IMR-90 (cell line): Measurements from ENCODE around the gene CCDC180. TPM values are rescaled to one million over a fixed set of nuclear protein-coding genes. Genes with fewer than 3 reads are reported as not detected.

Source experiments
- ATAC-seq: fragments of 200-7000 bp; cut with Tn5 transposase; 2 replicates; pipeline ENCODE4 v1.9.1; 2020; ENCODE audit warnings: low read depth, mild to moderate bottlenecking, moderate library complexity
- BruUV-seq: library from RNA; stranded (reverse); fragments of 400-500 nt; replicated peaks from 2 replicates; lab custom pipeline; 2021; lab: Mats Ljungman, UMichigan
- CTCF ChIA-PET: fragments of 300-600 bp; formaldehyde crosslinking; extraction: SDS; loops from one replicate; lab custom pipeline; 2021; ENCODE audit warnings: antibody characterized with exemption; lab: Yijun Ruan, JAX
- POLR2A ChIA-PET: fragments of 300-600 bp; sonication (Branson Sonifier 250); formaldehyde crosslinking; loops from one replicate; lab custom pipeline; 2022; ENCODE audit warnings: antibody characterized with exemption; ENCODE audit not compliant: unreplicated experiment; lab: Charles Lee
- DNase-seq: peaks from one replicate; pipeline ENCODE4 v3.0.0; 2013
- H2AFZ ChIP-seq: replicated peaks from 2 replicates; pipeline ENCODE3; 2013; ENCODE audit warnings: low read length, mild to moderate bottlenecking; ENCODE audit not compliant: poor library complexity
- H2AK5ac ChIP-seq: 2 replicates; pipeline ENCODE4 v1.6.1; 2013; ENCODE audit warnings: low read depth, low read length, inconsistent platforms
- H2AK9ac ChIP-seq: replicated peaks from 2 replicates; pipeline ENCODE3; 2013; ENCODE audit warnings: mild to moderate bottlenecking, low read depth, low read length, moderate library complexity; ENCODE audit not compliant: poor library complexity
- H2BK120ac ChIP-seq: 2 replicates; pipeline ENCODE4 v1.6.1; 2013; ENCODE audit warnings: low read depth, low read length, inconsistent platforms
- H2BK15ac ChIP-seq: 3 replicates; pipeline ENCODE4 v1.6.1; 2013; ENCODE audit warnings: low read depth, low read length, inconsistent platforms
- H2BK20ac ChIP-seq: 2 replicates; pipeline ENCODE4 v1.6.1; 2013; ENCODE audit warnings: low read depth, mild to moderate bottlenecking, inconsistent platforms, low read length, moderate library complexity
- H2BK5ac ChIP-seq: 2 replicates; pipeline ENCODE4 v1.6.1; 2013; ENCODE audit warnings: mild to moderate bottlenecking, low read depth, low read length, inconsistent platforms; ENCODE audit not compliant: poor library complexity, severe bottlenecking
- H3K14ac ChIP-seq: replicated peaks from 2 replicates; pipeline ENCODE4 v1.6.1; 2013; ENCODE audit warnings: low read depth, low read length, inconsistent platforms
- H3K18ac ChIP-seq: 2 replicates; pipeline ENCODE4 v1.6.1; 2013; ENCODE audit warnings: low read depth, low read length, control low read depth
- H3K23ac ChIP-seq: 2 replicates; pipeline ENCODE4 v1.6.1; 2013; ENCODE audit warnings: low read depth, low read length, inconsistent platforms
- H3K27ac ChIP-seq: 2 replicates; pipeline ENCODE4 v1.5.1; 2013; ENCODE audit warnings: mild to moderate bottlenecking, control low read depth, low read length; ENCODE audit not compliant: insufficient read depth
- H3K27me3 ChIP-seq: 2 replicates; pipeline ENCODE4 v1.6.1; 2013; ENCODE audit warnings: low read length; ENCODE audit not compliant: control insufficient read depth, insufficient read depth
- H3K36me3 ChIP-seq: 2 replicates; pipeline ENCODE4 v1.6.1; 2013; ENCODE audit warnings: low read length, mixed read lengths; ENCODE audit not compliant: control insufficient read depth, insufficient read depth
- H3K4ac ChIP-seq: 2 replicates; pipeline ENCODE4 v1.6.1; 2013; ENCODE audit warnings: low read depth, low read length, inconsistent platforms
- H3K4me1 ChIP-seq: 2 replicates; pipeline ENCODE4 v1.6.1; 2013; ENCODE audit warnings: low read length, mixed read lengths; ENCODE audit not compliant: control insufficient read depth, insufficient read depth
- H3K4me2 ChIP-seq: 2 replicates; pipeline ENCODE4 v1.6.1; 2013; ENCODE audit warnings: low read depth, mild to moderate bottlenecking, control low read depth, low read length, moderate library complexity
- H3K4me3 ChIP-seq: 2 replicates; pipeline ENCODE4 v1.5.1; 2013; ENCODE audit warnings: low read depth, mild to moderate bottlenecking, control low read depth, low read length, moderate library complexity; ENCODE audit not compliant: insufficient read depth
- H3K56ac ChIP-seq: 2 replicates; pipeline ENCODE4 v1.6.1; 2013; ENCODE audit warnings: low read length, inconsistent platforms; ENCODE audit not compliant: insufficient read depth; ENCODE audit errors: extremely low read depth
- H3K79me1 ChIP-seq, 2 experiments: 2 replicates each; pipeline ENCODE4 v1.6.1; 2013; ENCODE audit warnings: low read length in 2 of 2, inconsistent platforms in 1 of 2, low read depth in 1 of 2
- H3K9ac ChIP-seq: 2 replicates; pipeline ENCODE4 v1.6.1; 2013; ENCODE audit warnings: low read depth, low read length, control low read depth
- H3K9me1 ChIP-seq: 2 replicates; pipeline ENCODE4 v1.6.1; 2013; ENCODE audit warnings: low read length, inconsistent platforms; ENCODE audit not compliant: insufficient read depth
- H3K9me3 ChIP-seq: 2 replicates; pipeline ENCODE4 v1.6.1; 2013; ENCODE audit warnings: low read length; ENCODE audit not compliant: control insufficient read depth, insufficient read depth
- H4K20me1 ChIP-seq: 2 replicates; pipeline ENCODE4 v1.6.1; 2013; ENCODE audit warnings: low read length, inconsistent platforms; ENCODE audit not compliant: insufficient read depth
- H4K5ac ChIP-seq: 2 replicates; pipeline ENCODE4 v1.6.1; 2013; ENCODE audit warnings: mild to moderate bottlenecking, low read depth, low read length, control low read depth
- H4K8ac ChIP-seq, 2 experiments: 2 replicates each; pipeline ENCODE4 v1.6.1; 2013; ENCODE audit warnings: low read depth in 2 of 2, low read length in 2 of 2, control low read depth in 1 of 2, inconsistent platforms in 1 of 2
- H4K91ac ChIP-seq: 2 replicates; pipeline ENCODE4 v1.6.1; 2013; ENCODE audit warnings: low read depth, low read length, inconsistent platforms; ENCODE audit not compliant: insufficient read depth
- BHLHE40 ChIP-seq: fragments of 150-350 bp; IDR thresholded peaks from 2 replicates; pipeline ENCODE4 v1.6.1; 2016; ENCODE audit warnings: mild to moderate bottlenecking, low read depth, low read length
- CHD1 ChIP-seq: IDR thresholded peaks from 2 replicates; pipeline ENCODE4 v1.6.1; 2012; ENCODE audit warnings: low read depth, low read length, improper control_type of control experiment
- FOS ChIP-seq: fragments of 150-350 bp; IDR thresholded peaks from 2 replicates; pipeline ENCODE4 v1.6.1; 2016; ENCODE audit warnings: low read depth, low read length
- MAFK ChIP-seq: IDR thresholded peaks from 2 replicates; pipeline ENCODE4 v1.6.1; 2012; ENCODE audit warnings: low read depth, low read length, improper control_type of control experiment
- MAZ ChIP-seq: IDR thresholded peaks from 2 replicates; pipeline ENCODE4 v1.6.1; 2012; ENCODE audit warnings: low read depth, mild to moderate bottlenecking, low read length, improper control_type of control experiment, moderate library complexity, borderline replicate concordance
- MXI1 ChIP-seq: IDR thresholded peaks from 2 replicates; pipeline ENCODE4 v1.6.1; 2012; ENCODE audit warnings: low read depth, mild to moderate bottlenecking, low read length, moderate library complexity, borderline replicate concordance
- NFE2L2 ChIP-seq: fragments of 150-350 bp; IDR thresholded peaks from 2 replicates; pipeline ENCODE4 v1.6.1; 2016; ENCODE audit warnings: low read depth, mild to moderate bottlenecking, low read length
- POLR2A ChIP-seq: IDR thresholded peaks from 2 replicates; pipeline ENCODE4 v1.6.1; 2012; ENCODE audit warnings: mild to moderate bottlenecking, low read depth, low read length
- RCOR1 ChIP-seq: IDR thresholded peaks from 2 replicates; pipeline ENCODE4 v1.6.1; 2012; ENCODE audit warnings: mild to moderate bottlenecking, low read length, improper control_type of control experiment; ENCODE audit not compliant: insufficient replicate concordance
- RFX5 ChIP-seq: IDR thresholded peaks from 2 replicates; pipeline ENCODE4 v1.8.0; 2012; ENCODE audit warnings: low read depth, mild to moderate bottlenecking, low read length, moderate library complexity
- SMC3 ChIP-seq: fragments of 150-350 bp; IDR thresholded peaks from 2 replicates; pipeline ENCODE4 v1.6.1; 2016; ENCODE audit warnings: low read depth, mild to moderate bottlenecking, antibody characterized with exemption, low read length, moderate library complexity
- WGBS, 2 experiments: methylation state at CpG; one replicate each; pipeline versions ENCODE4 v1.1.5 to v1.1.7; 2013; ENCODE audit warnings: missing lambda C conversion rate in 2 of 2; ENCODE audit not compliant: insufficient read length in 1 of 2; ENCODE audit errors: extremely low coverage in 2 of 2; 5-methylcytosine and 5-hydroxymethylcytosine counted together
- dilution Hi-C: fragments of 300-500 bp; cut with HindIII; formaldehyde crosslinking; loops from one replicate; pipeline ENCODE4 v1.14.3; 2018; ENCODE audit warnings: low sequenced_read_pairs; ENCODE audit not compliant: unreplicated experiment
- in situ Hi-C: fragments of 300-500 bp; cut with MboI; formaldehyde crosslinking; loops from 3 replicates; pipeline ENCODE4 v1.14.3; 2019; ENCODE audit warnings: low sequenced_read_pairs, inconsistent platforms, mixed read lengths
- intact Hi-C: fragments of 100-400 bp; cut with micrococcal nuclease; formaldehyde crosslinking; loops from 2 replicates; pipeline ENCODE4 v1.10.0; 2022
- polyA plus RNA-seq, 3 experiments: library from polyadenylated mRNA; depleted of rRNA; stranded (reverse); fragments of >200 nt; gene quantifications; 2 replicates each; pipeline ENCODE4 v1.2.3, GENCODE V29; 2012; ENCODE audit warnings: low replicate concordance in 1 of 3
- total RNA-seq: library from RNA; depleted of rRNA; stranded (reverse); fragments of >200 nt; gene quantifications from 2 replicates; pipeline ENCODE4 v1.2.3, GENCODE V29; 2012
- TF ChIP-seq, protein P1 (sequence below): conservative IDR thresholded peaks from 2 replicates; pipeline ENCODE4 v1.5.1; 2012; ENCODE audit warnings: mild to moderate bottlenecking, low read depth, low read length, improper control_type of control experiment
- TF ChIP-seq, protein P2 (sequence below): fragments of 150-350 bp; IDR thresholded peaks from 2 replicates; pipeline ENCODE4 v1.6.1; 2016; ENCODE audit warnings: low read depth, mild to moderate bottlenecking, low read length, moderate library complexity, borderline replicate concordance

CCDC180 gene
- total and polyA plus RNA-seq, 2 of the 4 experiments (the other 2 are of a cell fraction): 0.24 to 0.90 TPM

DNA sequence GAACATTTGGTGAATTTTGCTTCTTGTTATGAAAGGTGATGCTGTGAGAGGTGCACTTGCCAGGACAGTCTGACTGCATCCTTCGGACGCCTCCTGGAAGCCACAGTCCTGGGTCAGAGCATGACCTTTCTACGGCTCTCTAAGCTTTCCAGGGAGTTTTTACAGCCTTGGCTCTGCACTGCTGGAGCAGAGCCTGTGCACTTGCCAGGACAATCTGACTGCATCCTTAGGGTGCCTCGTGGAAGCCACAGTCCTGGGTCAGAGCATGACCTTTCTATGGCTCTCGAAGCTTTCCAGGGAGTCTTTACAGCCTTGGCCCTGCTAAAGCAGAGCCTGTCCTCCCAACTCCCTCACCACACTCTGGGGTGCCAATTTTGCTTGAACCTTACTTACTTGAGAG, 49.6 kb downstream of the CCDC180 start:
- in situ Hi-C loops: no loop called here
- BruUV-seq: no TSS peak
- TF ChIP-seq MXI1 (no peak), NFE2L2 (no peak), POLR2A (no peak), FOS (no peak), CHD1 (no peak), RCOR1 (no peak), MAFK (no peak), RFX5 (no peak), MAZ (no peak), BHLHE40 (no peak), SMC3 (no peak)
- TF ChIP-seq, protein P1, sequence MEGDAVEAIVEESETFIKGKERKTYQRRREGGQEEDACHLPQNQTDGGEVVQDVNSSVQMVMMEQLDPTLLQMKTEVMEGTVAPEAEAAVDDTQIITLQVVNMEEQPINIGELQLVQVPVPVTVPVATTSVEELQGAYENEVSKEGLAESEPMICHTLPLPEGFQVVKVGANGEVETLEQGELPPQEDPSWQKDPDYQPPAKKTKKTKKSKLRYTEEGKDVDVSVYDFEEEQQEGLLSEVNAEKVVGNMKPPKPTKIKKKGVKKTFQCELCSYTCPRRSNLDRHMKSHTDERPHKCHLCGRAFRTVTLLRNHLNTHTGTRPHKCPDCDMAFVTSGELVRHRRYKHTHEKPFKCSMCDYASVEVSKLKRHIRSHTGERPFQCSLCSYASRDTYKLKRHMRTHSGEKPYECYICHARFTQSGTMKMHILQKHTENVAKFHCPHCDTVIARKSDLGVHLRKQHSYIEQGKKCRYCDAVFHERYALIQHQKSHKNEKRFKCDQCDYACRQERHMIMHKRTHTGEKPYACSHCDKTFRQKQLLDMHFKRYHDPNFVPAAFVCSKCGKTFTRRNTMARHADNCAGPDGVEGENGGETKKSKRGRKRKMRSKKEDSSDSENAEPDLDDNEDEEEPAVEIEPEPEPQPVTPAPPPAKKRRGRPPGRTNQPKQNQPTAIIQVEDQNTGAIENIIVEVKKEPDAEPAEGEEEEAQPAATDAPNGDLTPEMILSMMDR: no peak
- TF ChIP-seq, protein P2, sequence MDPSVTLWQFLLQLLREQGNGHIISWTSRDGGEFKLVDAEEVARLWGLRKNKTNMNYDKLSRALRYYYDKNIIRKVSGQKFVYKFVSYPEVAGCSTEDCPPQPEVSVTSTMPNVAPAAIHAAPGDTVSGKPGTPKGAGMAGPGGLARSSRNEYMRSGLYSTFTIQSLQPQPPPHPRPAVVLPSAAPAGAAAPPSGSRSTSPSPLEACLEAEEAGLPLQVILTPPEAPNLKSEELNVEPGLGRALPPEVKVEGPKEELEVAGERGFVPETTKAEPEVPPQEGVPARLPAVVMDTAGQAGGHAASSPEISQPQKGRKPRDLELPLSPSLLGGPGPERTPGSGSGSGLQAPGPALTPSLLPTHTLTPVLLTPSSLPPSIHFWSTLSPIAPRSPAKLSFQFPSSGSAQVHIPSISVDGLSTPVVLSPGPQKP: no peak

More for the DNA sequence above, 49.6 kb downstream of the CCDC180 start:
- no peak overlapping the region for H3K14ac ChIP-seq
- H3K4me3 ChIP-seq: no peak overlapping the region
- no peak overlapping the region for H3K27ac ChIP-seq
- H2BK5ac ChIP-seq: no peak overlapping the region
- no peak overlapping the region for H2AK5ac ChIP-seq
- H3K18ac ChIP-seq: no peak overlapping the region
- H3K4me1 ChIP-seq: no peaks in the 10 kb centered on the region
- no peak overlapping the region for H3K23ac ChIP-seq
- no peak overlapping the region for H3K4me2 ChIP-seq
- no peak overlapping the region for H2BK15ac ChIP-seq
- no peak overlapping the region for H2BK20ac ChIP-seq
- no peak overlapping the region for H4K91ac ChIP-seq
- no peak overlapping the region for H3K9ac ChIP-seq
- no peak overlapping the region for H3K56ac ChIP-seq
- no peaks in the 10 kb centered on the region for H4K20me1 ChIP-seq
- H2AFZ ChIP-seq: no peak overlapping the region
- no peak overlapping the region for H2AK9ac ChIP-seq
- no peak overlapping the region for H4K8ac ChIP-seq
- ATAC-seq: no peak
- intact Hi-C loops (no loop called here), dilution Hi-C loops (no loop called here)
- WGBS, 2 experiments: 29% methylated on average over 4 of the region's 5 CpGs; no CpG with 5 or more reads in 1 of the 2 experiments
- no peaks in the 10 kb centered on the region for H3K9me1 ChIP-seq
- no peaks in the 10 kb centered on the region for H3K36me3 ChIP-seq
- no peak overlapping the region for H2BK120ac ChIP-seq
- no peak overlapping the region for H3K4ac ChIP-seq
- no peaks in the 10 kb centered on the region for H3K79me1 ChIP-seq
- no peaks in the 10 kb centered on the region for H3K9me3 ChIP-seq
- ChIA-PET CTCF (no interaction called here), POLR2A (no interaction called here)
- no peak for DNase-seq
- H4K5ac ChIP-seq: no peak overlapping the region
- H3K27me3 ChIP-seq: no peaks in the 10 kb centered on the region
